Activated CD4-positive, CD25-positive, alpha-beta regulatory T cell treated with anti-CD3 and anti-CD28 coated beads, Interleukin-2, amount 50 U/mL, for 16 hours (primary cell): ENCODE measurements around the gene CTNNAL1.
"Not testable (repeated sequence)": the region's sequence is repeated elsewhere in the genome, so short reads cannot be mapped to it uniquely, and the experiment has no call there.

Source experiments
- DNase-seq: peaks from one replicate; pipeline ENCODE4 v3.0.0-alpha.2; 2020; ENCODE audit warnings: low read depth, low spot score

The CTNNAL1 gene

DNA sequence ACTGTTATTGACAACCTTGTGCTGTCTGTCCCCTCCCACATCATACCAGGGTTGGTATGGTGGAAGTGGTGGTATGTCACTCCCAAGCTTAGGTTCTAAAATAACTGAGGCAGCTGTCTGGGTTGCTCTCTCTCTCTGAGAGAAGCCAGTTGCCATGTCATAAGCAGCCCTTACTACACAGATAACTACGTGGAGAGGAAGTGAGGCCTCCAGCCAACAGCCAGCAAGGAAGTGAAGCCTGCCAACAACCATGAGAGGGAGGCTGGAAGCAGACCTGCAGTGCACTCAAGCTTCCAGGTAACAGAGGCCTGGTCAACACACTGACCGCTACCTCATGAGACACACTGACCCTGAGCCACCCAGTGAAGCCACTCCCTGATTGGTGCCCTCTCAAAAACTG is 18.6 kb downstream of the CTNNAL1 start:
- DNase-seq, result no peak

DNA sequence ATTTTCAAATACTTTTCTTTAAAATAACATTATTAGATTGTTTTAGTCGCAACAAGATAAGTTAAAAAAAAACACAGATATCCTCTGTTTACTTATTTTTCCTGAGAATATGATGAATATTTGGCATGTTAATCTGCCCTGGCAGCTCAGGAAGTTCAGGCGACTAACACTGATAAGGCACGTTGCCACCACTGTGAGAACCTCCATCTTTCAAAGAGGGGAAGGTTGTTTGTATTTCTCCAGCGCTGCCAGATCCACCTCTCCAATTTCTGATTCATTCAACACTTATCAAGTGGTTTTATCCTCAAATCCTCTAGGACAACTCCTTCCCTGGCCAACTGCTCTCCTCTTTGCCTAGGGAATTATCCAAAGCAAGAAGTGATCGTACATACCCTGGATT is 21.8 kb downstream of the CTNNAL1 start:
- DNase-seq, result no peak

DNA sequence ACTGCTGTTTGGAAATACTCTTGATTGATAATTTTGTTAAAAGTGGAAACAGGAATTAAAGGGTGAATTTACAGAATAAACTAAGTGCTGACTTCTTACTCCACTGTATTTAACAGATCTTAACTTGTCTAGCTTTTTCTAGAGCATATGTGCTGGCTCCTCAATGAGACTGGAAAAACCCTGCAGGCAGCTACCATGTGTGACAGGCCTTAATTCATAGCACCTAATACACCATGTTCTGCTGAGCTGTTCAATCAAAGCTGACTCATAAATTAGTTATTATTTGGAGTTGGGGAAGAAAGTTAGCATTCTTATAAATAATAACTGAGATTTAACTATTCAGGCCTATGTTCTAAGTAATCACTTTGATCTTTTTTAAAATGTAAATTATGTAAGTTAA is 29.4 kb downstream of the CTNNAL1 start:
- no peak for DNase-seq

DNA sequence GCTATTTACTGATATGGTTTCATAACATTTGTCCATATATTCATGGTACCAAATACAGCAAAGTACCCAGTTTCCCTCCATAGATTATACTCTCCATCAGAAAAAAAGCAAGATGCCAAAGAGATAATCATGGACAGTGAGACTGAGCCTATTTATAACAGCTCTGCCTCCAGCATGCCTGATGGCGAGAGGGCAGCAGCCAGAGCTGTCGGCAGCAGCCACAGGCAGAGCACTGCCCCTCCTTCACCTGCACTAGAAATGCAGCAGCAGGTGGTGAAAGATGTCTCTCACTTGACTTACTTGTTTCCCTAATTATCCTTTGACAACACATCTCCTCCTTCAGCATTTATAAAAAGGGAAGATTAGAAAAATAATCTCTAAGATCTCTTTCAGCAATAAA is 32.4 kb downstream of the CTNNAL1 start:
- DNase-seq, result no peak

DNA sequence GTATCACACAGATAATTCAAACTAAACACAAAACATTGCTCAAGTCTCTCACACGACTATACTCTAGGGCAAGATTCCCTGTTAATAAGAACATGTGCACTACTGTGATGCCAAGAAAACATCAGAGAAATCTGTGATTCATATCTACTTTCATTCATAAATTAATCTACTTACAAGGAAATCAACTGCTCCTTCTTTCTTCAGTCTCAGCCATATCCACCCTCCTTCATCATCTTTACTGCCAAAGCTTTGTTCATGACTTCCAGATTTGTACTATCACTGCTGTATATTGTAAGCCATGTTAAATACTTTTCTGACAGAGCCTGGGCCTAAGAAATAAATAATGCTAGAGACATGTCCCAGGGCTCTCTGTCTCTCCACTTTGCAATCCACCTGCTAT is 35.1 kb downstream of the CTNNAL1 start:
- DNase-seq, result no peak

DNA sequence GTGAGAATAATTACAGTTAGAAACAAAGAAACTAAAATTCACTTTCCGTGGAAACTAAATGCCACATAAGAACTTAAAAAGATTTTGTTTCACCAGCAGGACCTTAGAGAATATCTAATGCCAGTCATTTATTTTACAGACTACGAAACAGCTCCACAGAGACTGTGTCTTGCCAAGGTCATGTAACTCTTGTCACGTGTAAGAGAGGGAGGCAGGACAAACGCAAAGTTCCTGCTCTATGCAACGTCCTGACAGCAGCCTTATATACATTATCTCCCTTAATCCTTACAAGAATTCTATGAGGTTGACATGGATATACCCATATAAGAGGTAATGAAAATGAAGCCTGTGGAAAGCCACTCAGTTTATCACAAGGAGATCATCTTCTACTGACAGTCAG is 39.4 kb downstream of the CTNNAL1 start:
- DNase-seq, result no peak

DNA sequence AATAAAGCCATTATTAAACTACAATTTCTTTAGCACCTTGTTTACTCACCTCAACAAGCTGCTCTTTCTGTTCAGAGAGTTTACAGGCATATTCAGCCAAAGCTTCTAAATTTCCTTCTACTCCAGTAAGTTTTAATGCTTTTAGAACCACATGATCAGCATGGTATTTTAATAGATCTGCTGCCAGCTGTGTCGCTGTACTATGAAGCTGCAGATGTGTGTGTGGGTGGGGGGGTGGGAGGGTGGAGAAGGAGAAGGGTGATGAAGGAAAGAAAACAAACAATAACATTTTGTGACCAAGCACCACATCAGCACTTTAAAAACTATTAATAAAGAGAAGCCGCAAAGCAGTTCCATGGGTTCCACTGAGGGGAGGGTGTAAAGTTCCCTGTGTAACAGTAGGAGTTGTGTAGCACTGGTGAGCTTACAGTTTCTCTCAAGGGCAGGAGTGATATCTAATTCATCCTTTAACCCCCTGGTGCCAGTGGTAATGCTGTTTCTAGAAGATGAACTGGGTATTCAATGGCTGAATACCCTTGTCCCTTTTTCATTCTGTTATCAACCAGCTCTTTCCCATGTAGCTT is 40.6 kb downstream of the CTNNAL1 start:
- DNase-seq, result no peak

DNA sequence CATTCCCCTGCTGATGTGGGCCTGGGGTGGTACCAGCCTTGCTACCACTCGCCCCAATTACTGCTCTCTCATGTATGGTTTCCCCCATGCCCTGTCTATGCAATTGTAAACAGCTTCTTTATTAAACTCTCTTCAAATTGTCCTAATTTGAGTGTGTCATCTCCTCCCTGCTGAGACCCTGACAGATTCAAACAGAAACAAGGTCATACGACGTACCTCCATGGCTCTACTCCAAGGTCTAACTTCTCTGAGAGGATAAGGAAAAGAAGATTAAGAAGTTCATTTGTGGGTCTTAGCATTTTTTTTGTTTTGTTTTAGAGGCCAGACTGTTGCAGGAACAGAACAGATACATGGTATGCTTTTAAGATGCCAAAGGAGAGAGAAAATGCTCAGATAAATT is 41.1 kb downstream of the CTNNAL1 start:
- no peak for DNase-seq

DNA sequence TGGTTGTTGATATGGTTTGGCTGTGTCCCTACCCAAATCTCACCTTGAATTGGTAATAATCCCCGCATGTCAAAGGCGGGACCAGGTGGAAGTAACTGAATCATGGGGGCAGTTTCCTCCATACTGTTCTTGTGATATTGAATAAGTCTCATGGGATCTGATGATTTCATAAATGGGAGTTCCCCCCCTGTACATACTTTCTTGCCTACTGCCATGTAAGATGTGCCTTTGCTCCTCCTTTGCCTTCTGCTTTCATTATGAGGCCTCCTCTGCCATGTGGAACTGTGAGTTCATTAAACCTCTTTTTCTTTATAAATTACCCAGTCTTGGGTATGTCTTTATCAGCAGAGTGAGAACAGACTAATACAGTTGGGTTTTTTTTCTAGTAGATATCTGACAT is 41.9 kb downstream of the CTNNAL1 start:
- DNase-seq, result not testable (repeated sequence)

DNA sequence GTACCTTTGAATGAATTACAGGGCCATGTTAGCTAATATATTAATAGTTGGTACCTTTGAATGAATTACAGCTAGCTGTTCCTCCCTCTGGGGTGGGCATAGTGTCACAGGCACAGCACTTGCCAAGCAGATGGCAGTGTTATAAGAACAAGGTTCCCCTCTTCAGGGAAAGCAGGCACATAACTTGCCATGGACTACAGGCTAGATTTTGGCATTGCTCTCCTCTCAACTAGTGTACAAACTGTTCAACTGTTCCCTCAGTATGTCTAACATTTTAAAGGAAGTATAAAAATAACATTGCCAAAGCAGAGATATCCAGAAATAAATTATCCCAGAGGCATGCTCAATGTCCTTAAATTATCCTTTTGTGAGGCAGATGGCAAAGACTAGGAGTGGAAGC is 45.4 kb downstream of the CTNNAL1 start:
- no peak for DNase-seq

DNA sequence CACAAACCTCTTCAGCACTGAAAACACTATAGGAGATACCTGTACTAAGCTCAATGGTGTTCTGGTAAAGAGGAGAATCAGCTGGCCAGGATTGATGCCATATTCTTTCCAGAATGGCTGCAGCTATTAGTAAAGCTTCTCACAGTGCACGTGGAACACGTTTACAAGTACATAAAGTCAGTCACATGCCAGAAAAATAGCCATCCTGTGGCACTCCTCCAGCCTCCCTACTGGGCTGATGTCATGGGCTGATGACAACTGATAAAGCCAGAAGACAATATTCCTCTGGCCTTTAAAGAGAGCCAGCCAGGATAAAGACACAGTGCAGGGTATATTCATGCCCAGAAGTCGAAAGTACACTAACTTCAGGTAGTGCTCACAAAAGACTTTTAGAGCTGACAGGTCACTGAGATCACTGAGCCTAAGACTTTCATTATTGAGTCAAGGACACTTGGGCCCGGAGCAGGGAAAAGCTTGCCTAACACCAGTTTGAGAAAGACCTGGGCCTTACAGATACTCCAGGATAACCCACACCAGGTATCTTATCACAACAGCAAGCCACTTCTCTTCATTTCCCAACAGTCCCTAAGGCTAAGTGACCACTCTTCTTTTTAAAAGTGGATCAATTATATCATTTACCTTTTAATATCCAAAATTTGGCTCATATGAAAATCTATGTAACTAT is 49.7 kb downstream of the CTNNAL1 start:
- DNase-seq, result no peak

DNA sequence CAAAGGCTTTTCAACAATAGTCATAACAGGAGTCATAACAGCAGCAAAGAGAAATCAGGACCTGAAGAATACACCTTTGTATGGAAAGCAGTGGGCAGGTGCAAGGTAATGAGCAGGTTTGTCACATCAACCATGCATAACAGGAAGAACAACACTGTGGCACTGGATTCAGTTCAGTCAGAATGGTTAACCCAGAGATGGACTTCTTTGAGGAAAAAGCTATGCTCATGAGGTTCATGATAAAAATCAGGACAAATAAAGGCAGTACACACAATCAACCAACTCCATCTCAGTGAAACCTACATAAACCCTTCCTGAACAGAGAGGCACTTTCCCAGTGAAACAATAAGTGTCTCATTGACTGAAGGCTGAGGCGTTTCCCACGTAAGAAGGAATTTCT is 52.1 kb downstream of the CTNNAL1 start:
- no peak for DNase-seq

DNA sequence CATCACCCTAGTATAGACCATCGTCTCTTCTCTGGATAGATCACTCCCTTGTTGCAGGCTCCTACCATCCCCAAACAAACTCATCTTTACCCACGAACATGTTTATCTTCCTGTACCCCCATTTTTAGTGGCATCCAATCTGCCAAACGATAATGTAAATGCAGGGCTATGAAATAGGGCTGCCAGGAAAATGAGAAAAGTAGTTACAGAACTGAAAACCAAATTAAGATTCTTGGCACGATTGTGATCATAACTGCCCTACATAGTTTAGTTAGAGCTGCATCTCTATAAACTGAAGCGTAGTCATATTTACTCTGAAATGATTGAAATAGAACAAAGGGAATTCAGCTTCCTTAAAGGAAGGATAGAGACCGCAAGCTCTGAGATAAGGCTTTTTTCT is 53.0 kb downstream of the CTNNAL1 start:
- DNase-seq, result no peak

DNA sequence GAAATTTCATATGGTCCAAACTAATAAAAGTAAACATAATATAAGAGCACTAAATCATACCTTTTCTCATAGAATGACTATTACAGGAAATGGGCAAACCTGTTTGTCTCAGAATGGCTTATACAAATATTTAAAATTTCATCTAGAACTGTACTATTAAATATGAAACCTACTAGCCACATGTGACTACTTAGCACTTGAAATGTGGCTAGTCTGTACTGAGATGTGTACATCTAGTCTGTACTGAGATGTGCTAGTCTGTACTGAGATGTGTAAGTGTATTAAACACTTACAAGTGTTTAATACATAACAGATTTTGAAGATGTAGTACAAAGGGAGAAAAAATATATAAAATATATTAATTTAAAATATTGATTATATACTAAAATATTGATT is 56.7 kb downstream of the CTNNAL1 start:
- no peak for DNase-seq

DNA sequence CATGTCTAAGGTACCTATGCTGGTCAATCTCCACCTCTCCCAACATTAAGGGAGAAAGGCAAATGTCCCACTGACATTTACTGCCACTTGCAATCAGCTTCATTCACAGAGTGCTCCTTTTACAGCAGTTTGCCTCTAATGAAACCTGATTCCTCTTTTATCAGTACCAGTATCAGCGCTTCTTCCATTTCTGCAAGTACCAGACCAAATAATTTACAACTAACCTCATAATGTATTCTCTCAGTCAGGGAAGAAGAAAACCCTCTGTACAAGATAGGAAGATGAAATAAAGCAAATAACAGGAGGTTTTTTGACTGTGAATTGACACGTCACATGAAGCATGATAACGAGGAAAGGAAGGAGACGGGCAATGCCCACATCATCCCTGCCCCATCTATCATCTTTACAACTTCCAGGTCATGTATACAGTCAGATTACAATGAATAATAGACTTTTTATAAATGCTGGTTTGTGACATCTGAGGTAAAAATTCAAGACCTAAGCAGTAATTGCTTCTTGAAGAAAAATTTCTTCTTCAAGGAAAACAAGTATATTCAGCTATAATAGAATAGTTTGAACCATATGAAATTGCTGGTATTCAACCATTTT is 57.2 kb downstream of the CTNNAL1 start:
- DNase-seq, result no peak

DNA sequence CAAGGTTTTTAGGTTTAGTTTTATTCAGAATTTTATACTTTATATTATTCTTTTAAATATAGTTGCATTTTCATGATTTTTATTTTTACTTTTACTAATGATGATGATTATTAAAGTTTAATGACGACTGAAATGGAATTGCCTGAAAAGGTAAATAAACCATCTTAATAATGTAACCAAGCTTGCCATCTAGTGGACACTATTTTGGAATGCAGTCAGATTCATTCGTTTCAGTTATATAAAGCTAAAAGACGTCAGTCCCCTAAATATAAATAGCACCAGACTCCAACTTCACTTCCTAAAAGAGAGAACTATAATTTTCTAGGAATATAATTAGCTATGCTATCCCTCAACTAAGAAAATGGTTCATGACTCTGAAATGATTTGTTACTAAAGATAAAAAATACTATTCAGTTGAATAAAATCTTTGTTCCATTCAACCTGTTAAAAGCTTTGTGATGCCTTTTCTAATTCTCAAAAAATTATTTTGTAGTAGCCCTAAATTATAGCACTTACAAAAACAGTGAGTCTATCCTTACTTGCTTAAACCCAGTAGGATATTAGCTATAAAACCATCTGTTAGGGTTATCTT is 59.2 kb downstream of the CTNNAL1 start:
- no peak for DNase-seq

DNA sequence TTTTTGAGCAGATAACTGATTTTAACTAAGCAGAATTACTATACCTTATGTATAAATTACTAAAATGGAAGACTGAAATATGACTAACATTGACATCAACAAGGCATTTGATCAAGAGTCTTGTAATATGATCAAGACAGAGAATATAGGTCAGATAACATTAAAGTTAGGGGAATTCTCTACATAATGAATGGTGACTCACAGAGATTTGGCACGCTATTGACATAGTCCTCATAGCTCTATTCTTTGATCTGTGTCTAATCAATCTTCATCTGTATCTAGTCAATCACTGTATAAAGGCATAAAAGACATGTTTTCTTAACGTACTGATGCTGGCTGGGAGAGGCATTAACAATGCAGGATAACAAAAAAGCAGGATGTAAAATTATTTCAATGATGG is 61.7 kb downstream of the CTNNAL1 start:
- no peak for DNase-seq

DNA sequence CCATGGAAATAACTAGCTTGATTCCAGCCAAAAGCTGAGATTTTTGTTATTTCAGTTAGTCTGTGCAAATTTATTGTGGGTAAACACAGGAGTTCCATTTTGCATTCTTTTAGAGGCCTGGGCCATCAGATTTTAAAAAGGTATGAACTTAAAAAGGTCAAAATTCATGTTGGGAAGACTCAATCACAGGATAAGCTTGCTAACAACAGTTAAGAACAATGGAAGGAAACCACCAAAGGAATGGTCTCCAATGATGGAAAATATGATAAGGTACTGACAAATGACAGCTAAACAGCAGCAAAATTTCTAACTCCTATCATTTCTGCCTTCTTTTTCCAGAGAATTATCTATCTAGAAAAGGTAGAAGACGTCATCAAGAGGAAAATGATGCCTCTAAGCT is 63.1 kb downstream of the CTNNAL1 start:
- no peak for DNase-seq

DNA sequence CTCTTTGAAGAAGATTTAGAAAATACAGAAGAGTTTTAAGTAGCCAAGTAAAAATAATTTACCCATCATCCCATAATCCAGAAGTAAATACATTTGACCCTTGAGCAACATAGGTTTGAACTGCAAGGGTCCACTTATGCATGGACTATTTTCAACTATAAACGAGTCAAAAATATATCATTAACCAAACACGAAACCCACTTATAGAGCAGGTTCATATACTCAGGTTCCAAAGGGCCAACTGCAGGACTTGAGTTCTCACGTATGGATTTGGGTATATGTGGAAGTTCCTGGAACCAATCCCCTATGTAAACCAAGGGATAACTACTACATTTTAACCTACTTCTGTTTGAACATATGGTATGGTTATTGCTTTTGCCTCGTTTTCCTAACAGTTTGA is 73.3 kb downstream of the CTNNAL1 start:
- DNase-seq, result no peak

DNA sequence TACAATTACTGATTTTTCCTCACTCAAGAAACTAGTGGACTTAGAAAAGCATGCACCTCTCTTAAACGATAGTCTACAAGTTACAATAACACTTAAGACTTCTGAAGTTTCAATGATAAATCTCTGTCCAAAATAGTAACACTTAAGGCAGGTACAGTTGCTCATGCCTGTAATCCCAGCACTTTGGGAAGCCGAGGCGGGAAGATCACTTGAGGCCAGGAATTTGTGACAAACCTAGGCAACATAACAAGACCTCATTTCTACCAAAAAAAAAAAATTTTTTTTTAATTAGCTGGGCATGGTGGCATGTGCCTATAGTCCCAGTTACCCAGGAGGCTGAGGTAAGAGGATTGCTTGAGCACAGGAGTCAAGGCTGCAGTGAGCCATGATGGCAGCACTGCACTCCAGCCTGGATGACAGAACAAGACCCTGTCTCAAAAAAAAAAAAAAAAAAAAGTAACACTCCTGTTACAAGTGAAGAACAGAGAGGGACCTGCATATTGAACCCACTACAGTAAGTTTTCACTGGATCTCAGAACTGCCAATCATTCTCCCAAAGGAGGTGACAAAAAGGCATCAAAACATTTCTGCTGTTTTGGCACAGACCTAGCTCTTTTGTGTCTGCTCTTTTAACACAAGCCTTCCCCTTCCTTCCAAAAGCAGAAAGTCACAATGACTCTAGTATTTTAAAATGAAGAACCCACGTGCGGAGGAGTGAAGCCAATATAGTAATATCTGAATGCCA is 75.6 kb downstream of the CTNNAL1 start:
- no peak for DNase-seq

DNA sequence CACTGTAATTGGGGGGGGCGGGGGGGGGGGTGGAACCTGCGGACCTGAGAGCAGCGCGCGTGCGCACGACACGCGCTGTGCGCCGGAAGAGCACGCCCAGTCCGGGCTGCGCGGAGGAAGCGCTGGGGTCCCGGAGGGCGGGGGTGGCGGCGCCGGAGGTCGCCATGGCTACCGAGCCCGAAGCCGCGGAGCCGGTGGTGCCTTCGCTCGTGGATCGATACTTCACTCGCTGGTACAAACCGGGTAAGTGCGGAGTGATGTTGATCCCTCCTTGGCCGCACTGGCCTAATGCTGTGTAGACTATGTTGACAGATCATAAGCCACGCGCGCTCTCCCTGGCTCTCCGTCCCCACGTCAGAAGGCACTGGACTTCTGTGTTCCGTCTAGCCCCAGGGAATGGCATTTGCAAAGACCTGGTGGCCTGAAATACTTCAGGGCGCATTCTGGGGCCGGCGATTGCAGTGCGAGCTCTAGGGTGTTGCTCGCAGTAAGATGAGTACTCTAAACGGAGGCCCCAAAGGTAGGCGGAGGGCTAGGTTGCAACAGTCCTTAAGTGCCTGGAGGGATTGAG is 78.9 kb downstream of the CTNNAL1 start, which contains the start of gene ABITRAM:
TSS of gene ABITRAM (plus strand) at position 78 of the 571 bp plus-strand sequence. CDS start at position 165, 87 bp downstream.
- DNase-seq, result peak; percentile 59
